Sigmoid colon (tissue), 4 donors: ENCODE results near the gene PSEN1.

Source experiments
- CTCF ChIP-seq, 4 experiments: fragments of 450-650 bp in 3 of 4; fragments of 200-600 bp in 1 of 4; IDR thresholded peaks; one replicate each; pipeline ENCODE4 v1.5.1; 2016 to 2019; ENCODE audit warnings: antibody characterized with exemption in 4 of 4, mild to moderate bottlenecking in 3 of 4, moderate library complexity in 2 of 4
- EP300 ChIP-seq, 4 donors: sonication (generic); formaldehyde crosslinking; IDR thresholded peaks; one replicate each; pipeline ENCODE4 v1.6.1; 2017; ENCODE audit warnings: antibody characterized with exemption in 4 of 4

GRCh38 chr14:73180385-73180805 lies 44.1 kb downstream of the PSEN1 start:
- TF ChIP-seq CTCF (IDR thresholded peaks at IDR 0.05) (no peak), EP300 (IDR thresholded peaks at IDR 0.05) (no peak)
